GM12878 (cell line): Measurements from ENCODE around the gene CNDP1. TPM values are rescaled to one million over a fixed set of nuclear protein-coding genes. Genes with fewer than 3 reads are reported as not detected.

Source experiments
- ATAC-seq: fragments of 200-7000 bp; cut with Tn5 transposase; 3 replicates; pipeline ENCODE4 v1.9.1; 2020; ENCODE audit warnings: mild to moderate bottlenecking, moderate library complexity
- BruUV-seq: library from RNA; stranded (reverse); fragments of 400-500 nt; replicated peaks from 2 replicates; lab custom pipeline; 2021; lab: Mats Ljungman, UMichigan
- CTCF ChIA-PET: fragments of 300-600 bp; sonication (Branson Sonifier 250); formaldehyde crosslinking; extraction: SDS; loops from one replicate; lab custom pipeline; 2021; ENCODE audit warnings: inconsistent platforms; lab: Yijun Ruan, JAX
- POLR2A ChIA-PET: fragments of 350-600 bp; formaldehyde crosslinking; extraction: SDS; loops from one replicate; lab custom pipeline; 2021; ENCODE audit warnings: inconsistent platforms; lab: Charles Lee
- RAD21 ChIA-PET: fragments of 300-600 bp; sonication (Branson Sonifier 250); formaldehyde crosslinking; loops from one replicate; lab custom pipeline; 2023; ENCODE audit warnings: antibody characterized with exemption; ENCODE audit not compliant: unreplicated experiment; lab: Charles Lee
- SMC1A ChIA-PET: fragments of 300-600 bp; sonication (Branson Sonifier 250); formaldehyde crosslinking; loops from one replicate; lab custom pipeline; 2023; ENCODE audit not compliant: unreplicated experiment, uncharacterized antibody; lab: Charles Lee
- DNase-seq: peaks from one replicate; pipeline ENCODE4 v3.0.0-alpha.2; 2011; ENCODE audit warnings: low read depth, low spot score
- FAIRE-seq: peaks from 3 replicates; lab custom pipeline; 2011; peaks lifted over from hg19 to GRCh38; lab: Jason Lieb, UNC
- H2AFZ ChIP-seq: 2 replicates; pipeline ENCODE4 v1.6.0; 2011; ENCODE audit warnings: low read depth, low read length, control low read depth; ENCODE audit not compliant: control insufficient read depth
- H3K27ac ChIP-seq: 2 replicates; pipeline ENCODE4 v1.5.1; 2011; ENCODE audit warnings: control low read depth; ENCODE audit not compliant: control insufficient read depth, insufficient read depth
- H3K27me3 ChIP-seq, 2 experiments: replicated peaks in 1 of 2; 2 replicates each; pipeline versions ENCODE4 v1.6.0 to v1.6.1; 2011; ENCODE audit warnings: low read length in 1 of 2; ENCODE audit not compliant: control insufficient read depth in 2 of 2, insufficient read depth in 2 of 2
- H3K36me3 ChIP-seq, 2 experiments: 2 replicates each; pipeline ENCODE4 v1.5.1; 2011; ENCODE audit warnings: low read length in 1 of 2; ENCODE audit not compliant: control insufficient read depth in 2 of 2, insufficient read depth in 2 of 2
- H3K4me1 ChIP-seq: 2 replicates; pipeline ENCODE4 v1.6.1; 2011; ENCODE audit warnings: mild to moderate bottlenecking, low read length, moderate library complexity, mixed read lengths; ENCODE audit not compliant: control insufficient read depth, insufficient read depth
- H3K4me2 ChIP-seq: 2 replicates; pipeline ENCODE4 v1.6.0; 2011; ENCODE audit warnings: control low read depth; ENCODE audit not compliant: control insufficient read depth, insufficient read depth
- H3K4me3 ChIP-seq: fragments of 200-600 bp; sonication (generic); 2 replicates; pipeline ENCODE4 v1.5.1; 2016
- H3K79me2 ChIP-seq: 2 replicates; pipeline ENCODE4 v1.6.0; 2011; ENCODE audit warnings: low read length; ENCODE audit not compliant: control insufficient read depth, insufficient read depth
- H3K9ac ChIP-seq: 2 replicates; pipeline ENCODE4 v1.8.0; 2011; ENCODE audit warnings: low read length, control low read depth, mixed read lengths; ENCODE audit not compliant: control insufficient read depth, insufficient read depth
- H3K9me3 ChIP-seq: replicated peaks from 3 replicates; pipeline ENCODE4 v1.5.1; 2011; ENCODE audit warnings: mild to moderate bottlenecking, low read length; ENCODE audit not compliant: control insufficient read depth, insufficient read depth
- H4K20me1 ChIP-seq: 2 replicates; pipeline ENCODE4 v1.6.0; 2011; ENCODE audit not compliant: control insufficient read depth, insufficient read depth
- MEF2B ChIP-seq: fragments of 450-650 bp; IDR thresholded peaks from 2 replicates; pipeline ENCODE4 v1.6.1; 2018; ENCODE audit warnings: mild to moderate bottlenecking, moderate library complexity; ENCODE audit not compliant: partially characterized antibody, poor library complexity, severe bottlenecking
- MYB ChIP-seq: fragments of 150-350 bp; IDR thresholded peaks from 2 replicates; pipeline ENCODE4 v1.6.1; 2014; ENCODE audit warnings: mild to moderate bottlenecking, low read depth, low read length, borderline replicate concordance
- NFYB ChIP-seq: IDR thresholded peaks from 2 replicates; pipeline ENCODE4 v1.6.1; 2011; ENCODE audit warnings: low read depth, mild to moderate bottlenecking, low read length, improper control_type of control experiment, moderate library complexity; ENCODE audit not compliant: insufficient read depth
- POLR2AphosphoS2 ChIP-seq: IDR thresholded peaks from 2 replicates; pipeline ENCODE4 v1.6.1; 2011; ENCODE audit warnings: low read depth, mild to moderate bottlenecking, low read length, improper control_type of control experiment, moderate library complexity
- ZBED1 ChIP-seq: IDR thresholded peaks from 2 replicates; pipeline ENCODE4 v1.6.1; 2016; ENCODE audit warnings: borderline replicate concordance
- WGBS: methylation state at CpG from one replicate; pipeline ENCODE4 v1.1.6; 2016; ENCODE audit warnings: low lambda C conversion rate; ENCODE audit not compliant: insufficient replicate concordance, insufficient coverage; ENCODE audit errors: missing lambda C conversion rate; 5-methylcytosine and 5-hydroxymethylcytosine counted together
- in situ Hi-C: fragments of 300-500 bp; cut with MboI; formaldehyde crosslinking; loops from 9 replicates; pipeline ENCODE4 v1.14.3; 2018; ENCODE audit warnings: mixed read lengths
- intact Hi-C: fragments of 100-400 bp; cut with micrococcal nuclease; formaldehyde crosslinking; loops from one replicate; pipeline ENCODE4 v1.14.2; 2022; ENCODE audit not compliant: unreplicated experiment
- polyA plus RNA-seq, 11 experiments: library from polyadenylated mRNA; depleted of rRNA in 4 of 11; unstranded in 6 of 11; stranded (reverse) in 5 of 11; fragments of >200 nt; fragmentation: Nextera tagmentation in 4 of 11; fragmentation: Illumina TruSeq in 1 of 11; extraction: Ambion mirVana in 4 of 11; extraction: Trizol in 1 of 11; gene quantifications; 1 replicate in 1 of 11; 2 replicates in 10 of 11; pipeline versions ENCODE4 v1.2.1 to v1.2.3, GENCODE V29; 2011 to 2016; ENCODE audit warnings: inconsistent platforms in 2 of 11, missing spikeins in 2 of 11, low read depth in 1 of 11
- total RNA-seq, 4 experiments: library from RNA; depleted of rRNA in 3 of 4; stranded (reverse); fragments of >200 nt in 3 of 4; fragmentation: Illumina TruSeq in 1 of 4; extraction: Trizol in 1 of 4; gene quantifications; 2 replicates each; pipeline versions ENCODE4 v1.2.1 to v1.2.3, GENCODE V29; 2013 to 2021
- TF ChIP-seq, protein P1 (sequence below): IDR thresholded peaks from 2 replicates; pipeline ENCODE4 v1.6.1; 2011; ENCODE audit warnings: low read depth, mild to moderate bottlenecking, low read length, moderate library complexity, borderline replicate concordance; ENCODE audit errors: extremely low read depth
- TF ChIP-seq, protein P2 (sequence below): IDR thresholded peaks from 2 replicates; pipeline ENCODE4 v1.6.1; 2012; ENCODE audit warnings: low read depth, low read length, improper control_type of control experiment
- TF ChIP-seq, protein P3 (sequence below): IDR thresholded peaks from 2 replicates; pipeline ENCODE4 v1.6.1; 2011; ENCODE audit warnings: mild to moderate bottlenecking, low read depth, low read length, moderate library complexity; ENCODE audit not compliant: insufficient replicate concordance

The CNDP1 gene
- total and polyA plus RNA-seq, 10 of the 15 experiments (the other 5 are each of a cell fraction or from before 2014, with no cell fraction given) = 0.04 to 0.05 TPM; not detected in 8

DNA sequence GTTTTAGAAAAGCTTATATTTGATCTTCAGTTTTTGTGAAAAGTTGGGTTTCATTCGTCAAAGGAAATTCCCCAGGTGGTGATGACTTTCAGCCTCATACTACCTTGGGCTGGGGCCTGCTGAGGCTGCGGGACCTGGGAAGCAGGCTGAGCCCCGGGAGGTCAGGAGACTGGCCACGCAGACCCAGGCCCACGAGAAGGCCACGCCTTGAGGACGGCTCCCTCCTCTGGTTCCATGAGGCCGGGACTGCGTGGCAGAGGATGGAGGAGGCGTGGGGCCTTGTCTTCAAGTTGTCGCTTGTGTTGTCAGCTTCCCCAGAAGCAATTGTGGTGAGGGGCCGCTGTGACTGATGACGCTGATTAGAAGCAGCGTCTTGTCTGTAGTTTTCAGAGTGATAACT lies 26.4 kb upstream of the CNDP1 start:
- CTCF ChIA-PET = interaction anchor here (1.3 kb wide), 1 partner anchor 10 kb away, joined by 3 read pairs; no protein-coding TSS in a partner anchor
- no peaks in the 10 kb centered on the region for H4K20me1 ChIP-seq

More for the DNA sequence above, 26.4 kb upstream of the CNDP1 start:
- H3K36me3 ChIP-seq = peaks cover 39 to 58% of the 10 kb centered on the region in 2 experiments
- in situ Hi-C loops (no loop called here), intact Hi-C loops (no loop called here)
- TF ChIP-seq POLR2AphosphoS2 = no peak
- TF ChIP-seq, protein P1, sequence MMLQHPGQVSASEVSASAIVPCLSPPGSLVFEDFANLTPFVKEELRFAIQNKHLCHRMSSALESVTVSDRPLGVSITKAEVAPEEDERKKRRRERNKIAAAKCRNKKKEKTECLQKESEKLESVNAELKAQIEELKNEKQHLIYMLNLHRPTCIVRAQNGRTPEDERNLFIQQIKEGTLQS = no peak
- no peak for TF ChIP-seq NFYB
- TF ChIP-seq, protein P2, sequence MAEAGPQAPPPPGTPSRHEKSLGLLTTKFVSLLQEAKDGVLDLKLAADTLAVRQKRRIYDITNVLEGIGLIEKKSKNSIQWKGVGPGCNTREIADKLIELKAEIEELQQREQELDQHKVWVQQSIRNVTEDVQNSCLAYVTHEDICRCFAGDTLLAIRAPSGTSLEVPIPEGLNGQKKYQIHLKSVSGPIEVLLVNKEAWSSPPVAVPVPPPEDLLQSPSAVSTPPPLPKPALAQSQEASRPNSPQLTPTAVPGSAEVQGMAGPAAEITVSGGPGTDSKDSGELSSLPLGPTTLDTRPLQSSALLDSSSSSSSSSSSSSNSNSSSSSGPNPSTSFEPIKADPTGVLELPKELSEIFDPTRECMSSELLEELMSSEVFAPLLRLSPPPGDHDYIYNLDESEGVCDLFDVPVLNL = no peak
- TF ChIP-seq MEF2B = no peak
- TF ChIP-seq ZBED1 = no peak
- TF ChIP-seq, protein P3, sequence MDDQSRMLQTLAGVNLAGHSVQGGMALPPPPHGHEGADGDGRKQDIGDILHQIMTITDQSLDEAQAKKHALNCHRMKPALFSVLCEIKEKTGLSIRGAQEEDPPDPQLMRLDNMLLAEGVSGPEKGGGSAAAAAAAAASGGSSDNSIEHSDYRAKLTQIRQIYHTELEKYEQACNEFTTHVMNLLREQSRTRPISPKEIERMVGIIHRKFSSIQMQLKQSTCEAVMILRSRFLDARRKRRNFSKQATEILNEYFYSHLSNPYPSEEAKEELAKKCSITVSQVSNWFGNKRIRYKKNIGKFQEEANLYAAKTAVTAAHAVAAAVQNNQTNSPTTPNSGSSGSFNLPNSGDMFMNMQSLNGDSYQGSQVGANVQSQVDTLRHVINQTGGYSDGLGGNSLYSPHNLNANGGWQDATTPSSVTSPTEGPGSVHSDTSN = no peak
- no peak for TF ChIP-seq MYB
- DNase-seq (no peak), FAIRE-seq (no peak), ATAC-seq (no peak)
- BruUV-seq = no TSS peak
- no peaks in the 10 kb centered on the region for H3K27me3 ChIP-seq
- H2AFZ ChIP-seq = no peak overlapping the region
- no peak overlapping the region for H3K9ac ChIP-seq
- peaks cover 2% of the 10 kb centered on the region; the same call in 1 of the 2 replicates for H3K79me2 ChIP-seq
- no peak overlapping the region for H3K4me3 ChIP-seq
- ChIA-PET RAD21 (no interaction called here), SMC1A (no interaction called here), POLR2A (no interaction called here)
- no peak overlapping the region for H3K4me2 ChIP-seq
- no peaks in the 10 kb centered on the region for H3K9me3 ChIP-seq
- WGBS = 97% methylated on average over 14 of the region's 14 CpGs
- no peaks in the 10 kb centered on the region for H3K4me1 ChIP-seq
- H3K27ac ChIP-seq = no peak overlapping the region
